GM19395 (cell line): ENCODE results near the gene RNF144B.
"Not testable (repeated sequence)": the region's sequence is repeated elsewhere in the genome, so short reads cannot be mapped to it uniquely, and the experiment has no call there.

ENCODE experiments used
- ATAC-seq: cut with Tn5 transposase; IDR thresholded peaks from one replicate; pipeline ENCODE4 v1.9.1; 2021; ENCODE audit warnings: mild to moderate bottlenecking, moderate library complexity; ENCODE audit not compliant: unreplicated experiment

Gene RNF144B

DNA sequence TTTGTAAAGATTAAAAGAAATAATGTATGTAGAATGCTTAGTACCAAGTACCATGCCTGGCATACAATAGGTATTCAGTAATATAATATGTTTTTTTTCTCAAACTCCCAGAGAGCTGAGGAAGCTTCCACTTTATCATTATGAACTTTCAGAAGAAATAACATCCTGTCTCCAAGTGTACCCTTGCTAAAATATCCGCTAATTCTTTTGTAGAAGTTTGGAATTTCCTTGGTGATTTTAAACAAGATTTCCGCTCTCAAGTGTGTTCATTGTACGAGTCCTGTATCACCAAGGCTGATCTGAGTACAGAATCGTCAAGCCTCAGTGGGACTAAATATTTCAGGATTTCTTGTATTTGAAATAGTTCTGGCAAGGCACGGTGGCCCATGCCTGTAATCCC is 16.1 kb upstream of the RNF144B start:
- no peak for ATAC-seq

DNA sequence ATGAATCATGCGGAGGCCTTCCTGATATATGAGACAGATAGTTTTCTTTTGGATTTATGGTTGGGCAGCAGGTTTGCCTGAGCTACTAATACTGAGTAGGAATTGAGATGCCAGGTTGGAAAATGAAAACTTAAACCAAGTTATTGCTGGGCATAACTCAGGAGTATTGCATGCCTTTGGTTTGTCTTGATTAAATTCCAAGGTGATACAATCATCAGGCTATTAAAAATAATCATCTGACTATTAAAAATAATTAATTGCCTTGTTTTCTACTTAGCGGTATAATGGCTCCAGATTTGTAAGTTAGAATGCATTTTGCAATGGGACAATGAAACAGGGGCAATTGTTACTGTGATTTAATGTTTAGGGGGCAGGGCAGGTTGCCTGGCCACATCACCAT is 15.5 kb upstream of the RNF144B start:
- no peak for ATAC-seq

DNA sequence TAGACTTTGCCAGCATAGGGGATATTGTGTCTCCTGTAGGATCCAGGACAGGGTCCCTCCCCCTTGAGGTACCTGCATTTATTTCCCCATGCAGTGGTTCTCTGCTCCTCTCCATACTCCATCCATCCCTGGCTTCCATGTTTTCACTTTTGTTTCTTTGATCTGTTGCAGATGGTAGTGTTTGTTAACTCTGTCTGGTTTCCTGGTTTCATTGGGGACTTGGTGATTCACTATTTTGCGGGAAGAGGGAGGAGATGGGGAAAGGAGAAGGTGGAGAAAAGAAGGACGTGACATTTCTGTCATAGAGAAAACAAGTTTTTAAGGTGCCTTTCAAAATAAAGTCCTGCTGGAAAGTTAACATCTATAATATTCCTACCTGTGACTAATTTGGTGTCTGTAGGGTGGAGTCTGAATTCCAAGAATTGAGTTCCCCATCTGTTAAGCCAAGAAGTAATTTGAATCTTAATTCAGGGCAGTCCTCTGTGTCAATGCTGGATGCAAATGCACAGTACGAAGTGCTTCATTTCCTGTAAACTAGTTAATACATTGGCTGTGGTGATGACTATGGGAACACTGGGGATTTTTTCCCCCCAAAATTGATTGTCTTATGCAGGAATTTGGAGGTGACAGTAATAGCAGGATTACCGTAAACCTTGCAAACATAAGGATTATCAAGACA is 6.9 kb upstream of the RNF144B start:
- ATAC-seq: no peak

DNA sequence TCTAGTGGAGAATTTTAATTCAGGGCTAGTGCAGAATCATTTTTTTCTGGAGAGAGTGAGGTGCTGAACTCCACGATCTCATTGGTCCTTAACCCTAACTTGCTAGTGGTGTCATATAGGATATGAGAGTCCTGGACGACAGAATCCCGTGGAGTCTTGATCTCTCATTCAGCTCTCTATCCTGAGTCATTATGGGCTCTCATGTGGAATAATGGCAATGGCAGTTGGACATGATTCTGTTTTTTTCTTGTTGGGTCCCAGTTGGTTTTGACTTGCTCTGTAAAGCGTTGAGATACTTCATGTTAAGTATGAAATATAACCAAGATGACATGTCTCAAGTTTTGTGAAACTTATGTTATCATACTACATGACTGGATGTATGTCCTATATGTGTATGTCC is 6.3 kb upstream of the RNF144B start:
- ATAC-seq: no peak

DNA sequence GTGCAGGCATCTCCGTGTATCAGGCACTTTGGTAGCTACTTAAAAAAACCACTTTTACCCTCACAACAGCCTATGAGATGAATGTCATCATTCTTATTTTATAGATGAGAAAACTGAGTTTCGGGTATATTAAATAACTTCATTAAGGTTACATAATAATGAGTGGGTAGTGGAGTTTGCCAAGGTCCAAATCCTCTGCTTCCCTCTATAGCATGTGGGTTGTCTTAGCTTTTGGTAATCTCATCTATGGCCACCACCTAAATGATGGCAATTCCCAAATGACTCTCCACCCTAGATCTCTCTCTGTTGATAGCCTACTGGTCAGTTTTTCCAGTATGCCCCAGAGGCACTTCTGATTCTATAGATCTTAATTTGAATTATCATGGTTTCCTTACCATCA is 3.7 kb upstream of the RNF144B start:
- no peak for ATAC-seq

DNA sequence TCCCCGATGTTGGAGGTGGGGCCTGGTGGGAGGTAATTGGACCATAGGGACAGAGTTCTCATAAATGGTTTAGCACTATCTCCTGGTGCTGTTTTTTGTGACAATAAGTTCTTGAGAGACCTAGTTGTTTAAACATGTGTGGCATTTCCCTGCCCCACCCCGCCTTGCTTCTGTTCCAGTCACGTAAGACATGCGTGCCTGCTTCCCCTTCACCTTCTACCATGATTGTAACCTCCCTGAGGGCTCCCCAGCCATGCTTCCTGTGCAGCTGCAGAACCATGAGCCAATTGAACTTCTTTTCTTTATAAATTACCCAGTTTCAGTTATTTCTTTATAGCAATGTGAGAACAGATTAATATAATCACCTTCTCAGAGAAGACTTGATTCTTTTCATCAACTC is 2.5 kb upstream of the RNF144B start:
- ATAC-seq: no peak

DNA sequence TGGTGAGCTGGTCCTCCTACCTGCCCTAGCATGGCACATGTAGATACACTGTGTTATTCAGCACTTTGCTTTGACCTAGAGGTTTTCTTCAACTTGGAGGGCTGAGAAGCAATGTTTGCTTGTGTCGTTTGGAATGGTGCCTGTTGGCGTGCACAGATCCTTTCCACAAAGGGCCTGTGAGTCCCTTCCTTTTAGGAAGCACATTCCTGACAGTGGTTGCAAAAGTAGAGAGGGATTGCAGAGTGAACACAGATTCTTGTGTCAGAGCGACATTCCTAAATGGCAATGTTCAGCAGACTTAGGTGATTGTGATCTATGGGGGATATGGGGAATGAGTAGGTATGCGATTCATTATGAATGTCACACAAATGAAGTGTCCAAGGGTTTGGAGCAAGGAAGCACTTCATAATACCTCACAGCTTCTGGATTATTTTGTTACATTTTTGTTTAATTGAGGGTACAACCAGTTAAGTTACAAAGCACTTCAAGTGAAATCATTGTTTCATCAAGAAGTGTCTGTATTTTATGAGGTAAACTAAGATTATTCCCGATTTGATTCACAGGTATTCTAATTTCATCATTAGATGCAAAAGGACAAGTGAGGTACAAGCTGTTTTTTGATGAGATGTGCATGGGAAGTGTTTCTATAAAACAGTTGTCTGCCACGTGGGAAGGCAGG is 713 bp upstream of the RNF144B start:
- no peak for ATAC-seq

DNA sequence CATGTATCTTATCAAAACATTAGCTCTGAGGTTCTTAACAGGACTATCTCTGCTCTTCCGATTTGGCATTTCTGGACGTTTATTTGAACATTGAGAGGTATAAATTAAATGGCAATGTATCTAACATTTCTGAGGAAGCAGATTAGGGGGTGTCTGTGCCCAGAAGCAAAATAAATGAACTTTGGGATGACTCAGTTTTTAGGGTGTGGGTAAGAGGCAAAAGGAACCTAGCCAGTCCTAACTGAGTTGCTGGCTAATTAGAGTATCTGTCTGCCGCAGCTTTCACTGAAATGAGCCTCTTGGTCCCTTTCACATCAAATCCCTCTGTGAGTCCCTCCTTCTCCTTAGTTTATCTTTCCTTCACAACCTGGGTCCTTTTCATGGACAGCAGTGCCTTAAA is 1.1 kb downstream of the RNF144B start:
- no peak for ATAC-seq

DNA sequence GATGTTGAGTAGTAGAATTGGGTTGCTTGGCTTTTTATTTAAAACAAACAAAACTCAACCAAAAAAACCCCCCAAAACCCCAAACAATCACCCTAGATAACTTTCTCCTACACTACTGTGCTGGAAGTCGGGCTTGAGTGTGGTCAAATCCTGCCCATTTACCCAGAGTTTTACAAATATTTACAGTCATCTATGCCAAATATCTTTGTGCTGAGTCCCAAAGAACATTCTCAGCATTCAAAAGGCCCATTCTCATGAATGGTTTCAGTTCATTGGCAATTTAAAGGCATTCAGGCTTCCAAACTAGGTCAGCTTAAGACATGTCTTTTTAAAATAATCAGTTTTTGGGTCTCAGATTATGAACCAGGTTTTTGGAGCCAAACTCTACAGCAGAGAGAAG is 1.8 kb downstream of the RNF144B start:
- ATAC-seq: no peak

DNA sequence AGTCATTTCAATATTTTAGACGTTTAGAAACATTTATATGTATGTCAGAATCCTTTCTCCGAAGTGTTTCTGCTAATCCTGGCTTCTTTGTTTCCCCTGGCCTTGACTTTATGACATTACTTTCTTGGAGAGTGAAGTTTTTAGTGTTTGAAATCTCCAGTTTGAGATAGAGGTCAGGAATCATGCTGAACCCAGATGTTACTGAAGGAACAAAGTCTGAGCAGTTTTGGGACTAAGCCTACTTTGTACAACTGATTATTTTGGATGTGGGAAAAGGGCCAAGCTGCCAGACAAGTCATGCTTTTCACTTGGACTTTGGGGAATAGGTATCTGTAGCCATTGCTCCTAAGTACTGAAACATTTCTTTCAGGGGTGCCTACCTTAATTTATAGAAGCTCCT is 2.3 kb downstream of the RNF144B start:
- ATAC-seq: no peak

DNA sequence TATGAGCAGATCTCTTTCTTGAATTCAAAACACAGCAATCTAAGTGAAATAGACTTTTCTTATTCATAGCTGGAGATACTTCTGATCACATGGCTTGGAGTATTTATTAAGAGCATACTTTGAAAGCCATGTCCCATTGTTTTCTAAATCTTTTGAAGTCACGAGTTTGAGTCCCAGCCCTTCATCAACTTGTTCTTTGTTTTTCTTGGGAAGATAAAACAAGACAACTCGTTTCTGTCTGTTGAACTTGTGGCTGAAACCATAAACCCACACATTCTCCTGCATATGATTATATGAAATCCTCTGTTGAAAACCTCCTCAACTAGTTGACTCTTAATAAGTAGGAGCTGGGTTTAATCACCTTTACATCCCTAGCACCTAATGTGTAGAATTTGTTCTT is 3.3 kb downstream of the RNF144B start:
- ATAC-seq: no peak

DNA sequence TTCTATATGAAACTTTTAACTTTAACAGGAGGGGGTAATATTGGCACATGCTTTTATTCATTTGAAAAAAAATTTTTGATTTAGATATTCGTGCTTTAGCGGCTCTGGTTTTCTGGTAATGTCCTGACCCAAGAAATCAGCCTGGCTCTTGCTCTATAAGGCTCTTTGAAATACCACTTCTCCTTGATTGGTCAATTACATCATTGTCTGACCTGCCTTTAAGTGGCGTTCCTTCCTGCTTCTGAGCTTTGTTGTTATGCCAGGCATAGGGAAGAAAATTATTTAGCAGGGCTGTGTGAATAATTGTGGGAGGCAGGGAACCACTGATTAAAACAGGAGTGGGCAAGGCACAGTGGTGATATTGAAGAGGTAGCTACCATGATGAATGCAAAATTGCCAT is 3.9 kb downstream of the RNF144B start:
- ATAC-seq: no peak

DNA sequence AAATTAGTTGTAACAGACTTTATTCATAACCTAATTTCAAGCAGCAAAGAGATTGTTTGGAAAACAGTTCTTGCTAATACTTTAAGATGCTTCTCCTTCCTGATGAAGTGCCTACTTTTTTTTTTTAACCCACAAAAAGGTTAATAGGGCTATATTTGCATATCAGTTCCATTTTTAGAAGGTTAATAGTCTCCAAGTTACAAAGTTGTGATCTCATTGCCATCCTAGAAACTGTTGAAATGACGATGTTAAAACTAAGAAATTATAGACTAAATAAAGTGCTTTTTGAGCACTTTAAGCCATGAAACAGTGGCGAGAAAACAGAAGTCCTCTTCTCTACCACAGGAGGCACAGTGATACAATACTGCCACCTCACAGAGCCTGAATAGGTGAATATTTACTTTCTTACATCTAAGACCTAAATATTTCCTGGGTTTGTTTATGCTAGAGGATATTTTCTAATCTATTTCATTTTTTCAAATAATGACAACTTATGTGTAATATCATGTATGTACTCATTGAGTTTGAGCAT is 5.3 kb downstream of the RNF144B start:
- ATAC-seq: no peak

DNA sequence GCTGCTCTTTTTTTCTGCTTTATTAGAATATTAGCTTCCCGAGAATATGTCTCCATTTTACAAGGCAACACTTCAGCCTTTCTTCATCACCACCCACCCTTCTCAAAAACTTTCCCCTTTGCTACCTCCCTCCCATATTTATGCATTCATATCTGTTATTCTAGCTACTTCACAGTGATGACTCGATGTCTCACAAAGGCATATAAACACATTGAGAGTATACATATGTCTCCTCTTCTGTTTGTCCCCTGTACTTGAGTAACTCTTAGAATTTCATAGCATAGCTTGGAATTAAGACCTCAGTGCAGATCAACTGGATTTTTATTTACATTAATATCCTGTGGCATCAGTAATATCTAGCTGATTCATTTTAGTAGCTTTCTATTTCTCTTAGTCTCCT is 6.5 kb downstream of the RNF144B start:
- ATAC-seq: no peak

DNA sequence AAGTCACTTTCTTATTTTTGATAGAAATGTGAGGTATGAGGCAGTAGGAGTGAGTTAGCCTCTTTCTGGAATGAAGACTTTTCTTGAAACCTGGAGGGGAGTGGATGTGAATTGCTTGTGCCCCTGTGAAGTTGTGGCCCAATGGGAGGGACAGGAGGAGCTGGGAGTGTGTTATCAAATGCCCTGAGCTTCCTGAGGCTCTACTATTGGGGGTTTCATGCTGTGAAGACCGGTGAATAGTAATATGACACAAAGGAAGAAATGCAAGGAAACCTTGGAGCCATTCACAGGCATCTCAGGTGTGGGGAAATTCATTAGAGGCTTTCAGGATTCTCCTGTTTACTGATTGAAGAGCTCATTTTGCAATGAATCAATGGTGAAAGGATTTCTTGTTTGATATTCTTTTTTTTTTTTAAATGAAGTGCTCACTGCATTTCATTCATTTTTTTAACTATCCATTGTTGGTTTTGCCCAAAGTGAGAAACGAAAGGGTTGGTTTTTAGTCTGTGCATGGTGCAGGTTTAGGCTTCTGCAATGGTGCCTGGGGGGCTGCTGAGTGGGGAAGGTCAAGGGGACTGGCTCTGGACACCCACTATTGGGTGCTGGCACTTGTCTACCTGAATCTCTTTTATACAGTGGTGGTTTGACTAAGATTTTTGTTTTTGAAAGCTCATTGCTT is 8.2 kb downstream of the RNF144B start:
- ATAC-seq: no peak

DNA sequence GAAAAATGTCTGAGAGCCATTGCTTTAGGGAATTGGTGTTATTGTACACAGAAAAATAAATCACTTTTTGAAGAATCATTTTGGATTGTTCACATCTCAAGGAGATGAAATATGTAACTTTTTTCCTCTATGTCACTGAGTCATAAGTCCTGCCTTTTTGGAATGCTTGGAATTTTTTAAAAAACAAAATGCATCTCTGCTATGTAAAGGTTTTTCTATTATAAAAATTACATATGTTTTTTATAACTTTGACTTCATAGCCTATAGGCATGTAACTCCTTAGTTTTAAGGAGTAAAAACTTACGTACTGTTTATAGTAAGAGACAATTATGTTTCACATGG is 8.7 kb downstream of the RNF144B start:
- no peak for ATAC-seq

DNA sequence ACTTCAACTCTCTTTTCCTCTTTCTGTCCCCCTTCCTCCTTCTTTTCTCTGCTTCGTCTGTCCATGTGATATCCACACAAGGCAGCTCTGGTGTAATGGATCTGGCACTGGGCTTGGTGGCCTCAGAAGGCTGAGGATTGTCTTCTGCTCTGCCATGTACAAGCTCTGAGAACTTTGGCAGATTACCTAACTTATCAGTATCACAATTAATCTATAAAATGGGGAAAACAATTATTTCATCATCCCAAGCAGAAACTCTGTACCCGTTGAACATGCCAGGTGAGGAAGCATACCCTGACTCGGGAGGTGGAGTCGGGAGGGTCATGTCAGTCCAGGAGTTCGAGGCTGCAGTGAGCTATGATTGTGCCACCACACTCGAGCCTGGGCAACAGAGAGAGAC is 10.6 kb downstream of the RNF144B start:
- ATAC-seq: no peak

DNA sequence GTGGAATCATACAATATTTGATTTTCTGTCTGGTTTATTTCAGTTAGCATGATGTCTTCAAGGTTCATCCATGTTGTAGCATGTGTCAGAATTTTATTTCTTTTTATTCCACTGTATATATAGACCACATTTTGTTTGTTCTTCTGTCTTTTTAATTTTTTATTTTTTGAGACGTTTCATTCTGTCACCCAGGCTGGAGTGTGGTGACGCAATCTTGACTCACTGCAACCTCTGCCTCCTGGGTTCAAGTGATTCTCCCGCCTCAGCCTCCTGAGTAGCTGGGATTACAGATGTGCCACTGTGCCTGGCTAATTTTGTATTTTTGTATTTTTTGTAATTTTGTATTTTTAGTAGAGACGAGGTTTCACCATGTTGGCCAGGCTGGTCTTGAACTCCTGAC is 11.1 kb downstream of the RNF144B start:
- ATAC-seq: not testable (repeated sequence)

DNA sequence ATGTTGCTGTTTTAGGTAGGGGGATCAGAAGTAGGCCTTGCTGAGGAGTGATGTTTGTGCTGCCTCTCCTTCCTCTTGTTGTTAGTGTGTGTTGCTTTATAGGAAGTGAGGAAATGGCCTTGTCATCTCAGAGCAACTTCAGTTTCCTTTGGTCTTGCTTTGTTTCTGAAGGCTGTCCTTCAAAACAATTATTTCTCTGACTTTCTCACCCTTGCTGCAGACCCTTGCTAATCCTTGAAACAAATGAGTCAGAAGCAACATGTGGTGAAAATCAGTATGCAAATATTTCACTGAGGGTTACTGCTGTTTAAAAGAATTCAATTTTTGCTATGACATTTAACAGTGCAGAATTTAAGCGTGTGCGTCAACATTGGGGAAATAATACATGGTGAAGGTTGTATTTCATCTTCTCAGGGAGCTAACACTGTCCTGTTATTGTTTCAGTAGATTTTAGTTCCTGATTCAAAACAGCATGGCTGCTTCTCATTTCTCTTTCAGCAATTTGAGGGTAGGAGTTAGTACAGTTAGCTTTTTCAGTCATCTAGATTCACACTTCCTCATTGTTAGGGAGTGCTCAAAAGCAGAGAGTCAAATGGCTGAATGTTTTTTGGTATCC is 13.8 kb downstream of the RNF144B start:
- peak; percentile 92 for ATAC-seq

DNA sequence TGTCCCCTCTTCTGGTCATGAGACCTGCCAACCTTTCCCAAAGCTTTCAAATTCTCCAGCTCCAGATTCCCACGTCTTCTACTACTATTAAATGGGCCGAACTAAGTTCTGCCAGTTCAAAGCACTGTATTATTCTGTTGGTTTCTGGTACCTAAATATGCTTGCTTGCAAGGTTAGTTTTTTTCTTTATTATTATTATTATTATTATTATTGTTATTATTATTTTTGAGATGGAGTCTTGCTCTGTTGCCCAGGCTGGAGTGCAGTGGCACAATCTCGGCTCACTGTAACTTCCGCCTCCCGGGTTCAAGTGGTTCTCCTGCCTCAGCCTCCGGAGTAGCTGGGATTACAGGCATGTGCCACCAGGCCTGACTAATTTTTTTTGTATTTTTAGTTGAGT is 17.8 kb downstream of the RNF144B start:
- not testable (repeated sequence) for ATAC-seq

DNA sequence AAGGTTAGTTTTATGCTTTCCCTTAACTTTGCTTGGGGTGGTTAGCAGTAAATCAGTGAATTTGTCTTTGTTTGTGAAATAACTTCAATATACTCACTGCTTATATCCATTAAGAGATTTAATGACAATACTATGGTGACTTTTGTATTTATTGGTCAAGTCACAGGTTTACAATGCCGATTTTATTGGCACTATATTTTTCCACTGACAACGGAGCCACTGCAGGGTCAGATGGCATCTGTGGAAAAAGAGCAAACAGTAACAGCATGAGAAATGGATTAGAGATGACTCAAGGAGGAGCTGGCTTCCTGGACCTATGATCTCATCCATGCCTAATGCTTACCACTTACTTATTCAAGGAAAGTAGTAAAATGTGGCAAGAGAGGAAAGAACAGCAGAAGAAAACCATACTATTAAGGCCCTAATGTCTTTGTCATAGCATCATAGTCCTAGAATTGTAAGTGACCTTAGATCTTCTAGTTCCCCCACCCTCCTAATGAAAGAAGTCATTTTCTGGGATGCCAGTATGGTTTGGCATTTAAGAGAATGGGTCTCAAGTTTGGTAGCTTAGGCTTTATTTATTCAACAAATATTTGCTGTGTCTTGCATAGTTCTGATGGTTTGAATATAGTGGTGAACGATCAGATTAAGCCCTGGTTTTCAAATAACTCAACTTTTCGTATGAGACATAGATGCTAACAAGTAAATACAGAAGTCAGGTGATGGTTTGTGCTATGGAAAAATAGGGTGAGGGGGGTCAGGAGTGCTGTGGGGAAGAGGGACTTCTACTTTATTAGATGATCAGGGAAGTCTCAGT is 18.5 kb downstream of the RNF144B start:
- ATAC-seq: no peak
